NCI-H345 treated with DMSO at 0.1 percent for 48 hours (cell line): ENCODE results near the gene CMAS.
A peak's percentile ranks its signal among the peaks of the same experiment; 100 is the strongest.
"Not testable (repeated sequence)": the region's sequence is repeated elsewhere in the genome, so short reads cannot be mapped to it uniquely, and the experiment has no call there.

ENCODE experiments used
- DNase-seq: peaks from one replicate; lab custom pipeline; 2025; ENCODE audit not compliant: unreplicated experiment; lab: John Stamatoyannopoulos, UW

CMAS gene

DNA sequence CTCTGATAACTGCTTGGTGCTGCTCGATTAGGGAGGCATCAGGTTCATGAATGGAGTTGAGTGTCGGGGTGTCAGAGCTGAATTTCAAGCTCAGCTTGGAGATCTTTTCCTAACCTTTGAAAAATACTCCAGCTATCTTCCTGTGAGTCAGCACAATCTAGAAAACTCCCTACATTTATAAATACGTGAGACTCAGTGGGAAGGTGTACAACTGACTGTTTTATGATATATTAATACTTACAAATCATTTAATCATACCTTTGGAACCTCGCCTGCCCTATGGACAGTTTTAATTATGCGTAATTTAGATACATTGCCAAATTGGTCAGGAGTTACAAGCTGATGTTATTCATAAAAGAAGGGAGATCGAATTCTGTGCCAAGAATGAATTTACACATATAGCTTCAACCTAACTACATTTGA is 961 bp downstream of the CMAS start:
- DNase-seq, result no peak

DNA sequence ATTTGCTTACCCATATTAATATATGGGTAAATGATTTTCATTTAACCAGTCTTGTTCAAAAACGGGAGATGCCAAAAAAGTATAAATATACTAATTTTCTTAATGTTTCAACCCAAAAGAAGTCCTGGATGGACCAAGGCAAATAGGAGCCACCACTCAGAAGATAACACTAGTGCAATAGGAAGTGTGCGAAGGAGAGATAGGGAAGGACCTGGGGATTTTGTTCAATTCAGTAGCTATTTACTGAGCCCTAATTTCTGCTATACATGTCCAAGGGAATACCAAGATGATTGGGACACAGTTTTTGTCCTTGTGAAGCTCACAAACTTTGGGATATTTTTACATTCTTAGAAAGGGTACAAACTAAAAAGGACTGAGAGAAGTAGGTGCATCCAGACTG is 1.5 kb downstream of the CMAS start:
- DNase-seq, result no peak

DNA sequence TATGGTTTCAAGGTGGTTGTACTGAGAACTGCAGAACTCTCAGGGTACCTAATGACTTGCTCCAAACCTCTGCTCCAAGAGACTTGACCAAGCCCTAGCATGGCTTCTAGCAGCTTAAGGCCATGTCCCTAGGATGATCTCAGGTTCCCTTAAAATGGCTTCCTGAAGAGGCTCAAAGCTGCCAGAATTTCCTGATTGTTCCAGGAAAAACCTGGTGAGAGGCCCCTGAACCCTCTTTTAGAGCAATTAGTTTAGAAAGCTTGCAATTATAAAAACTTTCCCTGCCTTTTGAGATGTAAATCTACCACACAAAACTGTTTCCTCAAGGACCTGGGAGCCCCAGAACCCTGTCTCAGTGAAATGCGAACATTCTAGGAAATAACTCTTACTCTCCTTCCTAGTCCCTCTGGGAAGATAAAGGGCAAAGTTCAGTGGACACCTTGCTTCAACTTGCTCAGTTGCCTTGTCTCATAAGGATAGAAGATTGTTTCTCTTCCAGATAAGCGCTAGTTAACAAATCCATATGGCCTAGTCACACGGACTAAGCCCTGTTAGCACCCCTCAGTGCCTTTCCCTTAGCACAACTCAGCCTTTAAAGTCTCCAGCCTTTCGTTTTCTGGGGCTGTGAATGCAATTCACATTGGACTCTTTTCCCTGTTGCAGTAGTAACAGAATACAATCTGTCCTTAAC is 2.5 kb downstream of the CMAS start:
- no peak for DNase-seq

DNA sequence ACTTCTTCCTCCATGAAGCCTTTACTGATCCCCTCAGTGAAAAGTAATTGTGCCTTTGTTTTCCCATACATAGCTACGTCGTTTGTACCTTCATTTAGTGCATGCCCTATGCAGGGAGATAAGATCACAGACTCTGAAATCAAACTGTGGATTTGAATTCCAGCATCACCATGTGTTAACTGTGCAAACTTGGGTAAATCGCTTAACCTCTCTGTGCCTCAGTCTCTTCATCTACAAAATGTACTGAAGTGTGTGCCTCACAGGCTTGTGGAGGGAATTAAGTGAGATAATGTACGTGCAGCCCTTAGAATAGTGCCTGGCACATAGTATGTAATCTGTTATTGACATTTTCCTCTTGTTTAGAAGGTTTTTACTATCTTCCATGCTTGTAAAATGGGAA is 4.1 kb downstream of the CMAS start:
- no peak for DNase-seq

DNA sequence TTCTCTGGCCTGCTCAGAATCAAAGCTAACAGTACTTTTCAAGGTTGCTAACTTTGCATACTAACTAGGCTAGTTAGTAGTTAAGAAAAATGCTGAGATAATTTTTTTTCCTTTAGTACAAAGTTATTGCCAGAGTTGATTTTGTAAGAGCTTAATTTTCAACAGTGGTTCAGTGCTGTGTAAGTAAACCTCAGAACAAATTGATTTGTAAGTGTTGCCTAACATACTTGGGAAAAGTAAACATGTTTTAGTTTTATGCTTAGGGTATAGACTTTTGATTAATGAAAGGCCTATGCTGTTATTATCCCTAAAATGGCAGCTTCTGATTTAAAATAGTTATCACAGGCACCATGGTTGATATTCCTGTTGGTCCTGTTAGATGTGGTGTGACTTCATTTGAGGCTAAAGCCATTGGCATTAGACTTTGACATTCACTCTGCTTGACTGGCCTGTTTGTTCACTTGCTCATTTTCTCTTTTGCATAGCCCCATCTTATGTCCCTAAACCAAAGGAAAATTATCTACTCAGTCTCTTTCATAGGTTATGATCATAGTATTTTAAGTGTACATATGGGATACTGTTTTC is 5.2 kb downstream of the CMAS start:
- no peak for DNase-seq

DNA sequence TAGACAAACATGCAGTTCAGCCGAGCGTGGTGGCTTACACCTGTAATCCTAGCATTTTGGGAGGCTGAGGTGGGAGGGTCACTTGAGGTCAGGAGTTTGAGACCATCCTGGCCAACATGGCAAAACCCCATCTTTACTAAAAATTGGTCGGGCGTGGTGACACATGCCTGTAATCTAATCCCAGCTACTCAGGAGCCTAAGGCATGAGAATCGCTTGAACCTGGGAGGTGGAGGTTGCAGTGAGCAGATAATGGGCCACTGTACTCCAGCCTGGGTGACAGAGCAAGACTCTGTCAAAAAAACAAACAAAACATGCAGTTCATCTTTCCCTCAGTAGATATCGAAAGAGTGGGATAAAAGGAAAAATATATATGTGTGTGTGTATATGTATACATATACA is 7.0 kb downstream of the CMAS start:
- not testable (repeated sequence) for DNase-seq

DNA sequence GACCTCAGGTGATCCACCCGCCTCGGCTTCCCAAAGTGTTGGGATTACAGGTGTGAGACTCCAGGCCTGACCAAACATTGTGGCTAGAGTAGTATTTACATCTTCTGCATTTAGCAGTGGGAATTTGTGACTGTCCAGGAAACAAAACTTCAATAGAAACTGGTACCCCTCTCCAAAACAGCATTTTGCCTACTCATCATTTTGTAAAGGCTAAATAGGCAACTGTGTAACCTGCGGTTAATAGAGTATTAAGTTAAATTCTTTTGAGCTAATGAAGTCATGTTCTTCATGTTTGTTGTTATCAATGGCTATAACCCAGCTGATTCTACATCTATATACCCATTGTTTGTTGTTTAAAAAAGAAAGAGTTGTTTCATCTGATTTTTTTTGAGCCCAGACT is 8.1 kb downstream of the CMAS start:
- DNase-seq, result no peak

DNA sequence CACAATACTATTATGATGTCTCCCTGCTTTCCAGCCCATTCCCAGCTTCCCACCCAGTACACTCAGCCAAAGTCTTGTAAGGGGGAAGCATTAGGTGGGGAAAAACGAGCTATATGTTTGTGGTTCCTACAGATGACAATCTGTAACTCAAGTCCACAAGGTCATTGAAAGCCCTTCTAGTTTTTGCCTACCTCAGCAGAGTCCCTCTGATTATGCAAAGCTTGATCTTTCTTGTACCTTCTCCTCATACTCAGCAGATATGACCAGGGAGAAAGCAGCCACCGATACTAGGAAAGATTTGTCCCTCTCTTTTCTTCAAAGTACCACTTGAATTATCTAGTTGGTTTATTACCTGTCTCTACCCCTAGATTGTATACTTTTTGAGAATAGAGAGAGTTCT is 10.6 kb downstream of the CMAS start:
- DNase-seq, result no peak

DNA sequence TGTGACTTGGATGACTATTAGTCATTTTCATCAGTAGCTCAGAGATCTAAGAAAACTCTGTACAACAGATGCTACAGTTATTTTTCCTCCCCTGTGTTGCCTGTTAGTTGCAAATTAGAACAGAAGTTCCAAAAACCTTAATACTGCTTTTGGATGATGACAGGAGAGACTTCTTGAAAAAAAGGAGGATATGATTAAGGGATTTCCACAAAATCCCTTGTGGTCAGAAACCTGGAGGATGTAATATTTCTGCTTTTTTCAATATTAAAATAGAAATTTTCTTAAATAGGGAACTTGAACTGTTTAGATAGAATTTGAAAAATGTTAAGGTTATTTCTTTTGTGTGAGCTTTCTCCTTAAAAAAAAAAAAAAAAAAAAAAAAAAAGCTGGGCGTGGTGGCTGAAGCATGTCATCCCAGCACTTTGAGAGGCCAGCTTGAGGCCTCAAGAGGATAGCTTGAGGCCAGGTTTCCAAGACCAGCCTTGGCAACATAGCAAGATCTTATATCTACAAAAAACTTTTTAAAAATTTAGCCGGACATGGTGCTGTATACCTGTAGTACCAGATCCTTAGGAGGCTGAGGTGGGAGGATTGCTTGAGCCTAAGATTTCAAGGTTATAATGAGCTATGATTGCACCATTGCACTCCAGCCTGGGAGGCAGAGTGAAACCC is 14.1 kb downstream of the CMAS start:
- no peak for DNase-seq

DNA sequence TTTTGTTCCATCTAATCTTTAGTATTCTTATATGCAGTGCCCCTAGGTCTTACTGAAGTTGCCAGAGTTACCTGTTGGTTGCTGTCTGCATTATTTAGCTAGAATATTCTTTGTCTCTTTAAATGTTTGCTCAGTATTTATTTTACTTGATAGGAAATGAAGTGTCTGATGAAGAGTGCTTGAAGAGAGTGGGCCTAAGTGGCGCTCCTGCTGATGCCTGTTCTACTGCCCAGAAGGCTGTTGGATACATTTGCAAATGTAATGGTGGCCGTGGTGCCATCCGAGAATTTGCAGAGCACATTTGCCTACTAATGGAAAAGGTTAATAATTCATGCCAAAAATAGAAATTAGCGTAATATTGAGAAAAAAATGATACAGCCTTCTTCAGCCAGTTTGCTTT is 18.9 kb downstream of the CMAS start:
- DNase-seq, result peak; percentile 22

DNA sequence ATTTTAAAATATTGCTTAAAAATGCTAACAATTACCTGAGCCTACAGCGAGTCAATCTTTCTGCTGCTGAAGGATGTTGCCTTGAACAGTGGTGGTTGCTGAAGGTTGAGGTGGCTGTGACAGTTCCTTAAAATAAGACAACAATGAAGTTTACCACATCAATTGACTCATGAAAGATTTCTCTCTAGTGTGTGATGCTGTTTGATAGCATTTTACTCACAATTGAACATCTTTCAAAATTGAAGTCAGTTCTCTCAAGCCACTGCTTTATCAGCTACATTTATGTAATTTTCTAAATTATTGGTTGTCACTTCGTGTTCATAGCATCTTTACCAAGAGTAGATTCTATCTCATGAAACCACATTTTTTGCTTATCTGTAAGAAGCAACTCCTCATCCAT is 20.3 kb downstream of the CMAS start:
- DNase-seq, result no peak

DNA sequence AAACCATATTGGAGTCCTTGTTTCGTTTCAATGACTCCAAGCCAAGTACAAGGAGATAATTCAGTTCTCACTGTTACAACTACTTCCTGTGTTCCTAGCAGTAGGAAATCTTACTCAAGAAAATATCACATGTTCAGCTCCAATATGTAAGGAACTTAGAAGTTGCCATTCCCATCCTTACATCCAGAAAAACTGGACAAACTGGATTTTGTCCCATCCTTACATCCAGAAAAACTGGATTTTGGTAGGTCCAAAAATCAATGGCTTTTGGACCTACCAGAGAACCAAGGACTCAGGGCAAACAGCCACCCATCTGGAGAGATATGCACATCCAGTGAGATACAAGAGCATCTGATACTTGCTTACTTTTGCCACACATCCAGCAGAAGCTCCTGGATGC is 23.8 kb downstream of the CMAS start:
- DNase-seq, result no peak

DNA sequence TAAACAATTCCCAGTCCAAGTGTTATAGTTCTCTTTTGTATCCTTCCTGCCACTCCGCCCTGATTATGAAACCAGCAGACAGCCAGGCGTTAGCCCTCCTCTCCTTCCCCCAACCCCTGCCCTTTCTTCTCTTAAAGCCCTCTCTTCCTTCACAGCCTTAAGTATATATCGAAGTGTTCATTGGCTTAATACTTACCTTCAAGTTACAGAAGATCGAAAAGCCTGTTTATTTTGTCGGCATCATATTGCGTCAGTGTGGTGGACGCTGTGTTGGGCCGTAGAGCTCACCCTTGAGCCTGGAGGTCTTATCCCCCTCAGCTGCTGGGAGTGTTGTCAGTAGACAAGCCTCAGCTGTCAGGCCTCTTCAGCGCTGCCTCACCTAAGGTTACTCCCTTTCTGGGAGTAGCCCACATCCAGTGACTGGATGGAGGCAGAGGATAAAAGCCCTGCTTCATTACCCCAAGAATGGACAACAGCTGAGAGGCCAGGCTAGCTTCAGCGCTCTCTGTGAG is 36.2 kb downstream of the CMAS start:
- no peak for DNase-seq

DNA sequence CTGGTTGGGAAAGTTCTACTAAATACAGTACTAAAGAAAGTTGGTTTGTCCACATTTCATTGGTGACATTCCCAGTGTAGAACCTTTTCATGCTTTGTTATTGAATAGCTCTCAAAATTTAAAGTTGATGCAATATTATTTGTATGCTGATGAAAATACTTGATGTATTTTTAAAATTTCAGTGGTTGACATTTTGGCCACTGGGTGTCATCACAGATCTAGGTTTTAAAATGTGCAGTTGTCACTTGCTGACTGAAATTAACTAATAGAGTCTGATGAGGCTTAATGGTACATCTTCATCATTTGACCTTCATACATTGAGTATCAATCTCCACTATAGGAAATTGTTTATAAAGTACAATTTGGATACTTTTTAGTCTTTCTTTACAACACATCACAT is 37.1 kb downstream of the CMAS start:
- DNase-seq, result no peak

DNA sequence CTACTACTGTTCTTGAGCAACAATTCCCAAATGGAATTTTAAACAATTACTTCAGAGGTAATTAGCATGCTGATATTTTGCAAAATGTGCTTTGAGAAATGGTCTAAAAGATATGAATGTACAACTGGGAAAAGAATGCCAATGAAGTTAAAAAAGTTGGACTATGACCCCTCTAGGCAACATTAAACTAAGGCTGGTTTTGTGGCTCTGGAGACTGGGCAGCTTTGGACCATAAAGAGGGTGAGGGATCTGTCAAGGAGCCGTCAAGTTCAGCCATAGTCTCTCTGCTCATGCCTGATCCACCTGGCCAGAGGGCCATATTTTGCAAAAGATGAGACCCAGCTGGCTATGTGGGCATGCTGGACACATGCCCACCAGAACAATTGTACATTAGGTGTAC is 38.8 kb downstream of the CMAS start:
- no peak for DNase-seq

DNA sequence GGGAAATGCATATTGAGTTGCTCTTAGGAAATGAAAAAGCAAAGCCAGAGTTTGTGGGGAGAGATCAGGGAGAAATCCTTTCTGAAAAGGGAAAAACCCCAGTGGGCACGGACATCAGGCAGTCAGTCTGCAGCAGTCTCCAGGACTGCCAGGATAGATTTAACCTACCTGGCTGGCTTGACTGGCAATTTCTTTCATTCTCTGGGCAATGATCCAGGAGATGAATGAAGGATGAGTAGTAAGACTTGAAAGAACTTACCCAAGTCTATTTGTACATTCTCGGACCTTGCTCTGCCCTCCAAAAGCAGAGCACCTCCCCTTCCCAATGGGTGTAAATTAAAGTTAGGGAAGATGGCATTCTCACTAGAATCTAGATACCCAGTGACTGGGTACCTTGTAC is 42.9 kb downstream of the CMAS start:
- DNase-seq, result no peak

DNA sequence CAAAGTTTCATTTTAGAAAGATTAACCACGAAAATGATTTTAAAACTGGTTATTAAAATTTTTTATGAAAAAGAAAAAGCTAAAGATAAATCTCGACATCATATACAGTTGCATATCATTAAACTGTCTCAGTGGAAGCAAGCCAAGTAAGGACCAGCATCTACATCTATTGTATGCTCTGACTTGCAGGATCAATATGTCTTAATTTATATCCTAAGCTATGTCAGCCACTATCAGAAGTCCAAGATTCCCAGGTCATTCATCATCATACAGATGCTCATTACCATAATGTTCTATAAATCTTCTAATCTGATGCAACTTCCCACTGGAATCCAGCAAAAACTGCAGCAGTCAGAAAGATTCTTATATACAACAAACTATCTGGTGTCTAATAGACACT is 43.5 kb downstream of the CMAS start:
- no peak for DNase-seq

DNA sequence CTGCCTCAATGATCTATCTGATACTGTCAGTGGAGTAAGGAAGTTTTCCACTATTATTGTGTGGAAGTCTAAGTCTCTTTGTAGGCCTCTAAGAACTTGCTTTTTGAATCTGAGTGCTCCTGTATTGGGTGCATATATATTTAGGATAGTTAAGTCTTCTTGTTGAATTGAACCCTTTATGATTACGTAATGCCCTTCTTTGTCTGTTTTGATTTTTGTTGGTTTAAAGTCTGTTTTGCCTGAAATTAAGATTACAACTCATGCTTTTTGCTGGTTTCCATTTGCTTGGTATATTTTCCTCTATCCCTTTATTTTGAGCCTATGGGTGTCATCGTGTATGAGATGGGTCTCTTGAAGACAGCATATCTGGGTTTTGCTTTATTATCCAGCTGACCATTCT is 53.0 kb downstream of the CMAS start:
- DNase-seq, result not testable (repeated sequence)

DNA sequence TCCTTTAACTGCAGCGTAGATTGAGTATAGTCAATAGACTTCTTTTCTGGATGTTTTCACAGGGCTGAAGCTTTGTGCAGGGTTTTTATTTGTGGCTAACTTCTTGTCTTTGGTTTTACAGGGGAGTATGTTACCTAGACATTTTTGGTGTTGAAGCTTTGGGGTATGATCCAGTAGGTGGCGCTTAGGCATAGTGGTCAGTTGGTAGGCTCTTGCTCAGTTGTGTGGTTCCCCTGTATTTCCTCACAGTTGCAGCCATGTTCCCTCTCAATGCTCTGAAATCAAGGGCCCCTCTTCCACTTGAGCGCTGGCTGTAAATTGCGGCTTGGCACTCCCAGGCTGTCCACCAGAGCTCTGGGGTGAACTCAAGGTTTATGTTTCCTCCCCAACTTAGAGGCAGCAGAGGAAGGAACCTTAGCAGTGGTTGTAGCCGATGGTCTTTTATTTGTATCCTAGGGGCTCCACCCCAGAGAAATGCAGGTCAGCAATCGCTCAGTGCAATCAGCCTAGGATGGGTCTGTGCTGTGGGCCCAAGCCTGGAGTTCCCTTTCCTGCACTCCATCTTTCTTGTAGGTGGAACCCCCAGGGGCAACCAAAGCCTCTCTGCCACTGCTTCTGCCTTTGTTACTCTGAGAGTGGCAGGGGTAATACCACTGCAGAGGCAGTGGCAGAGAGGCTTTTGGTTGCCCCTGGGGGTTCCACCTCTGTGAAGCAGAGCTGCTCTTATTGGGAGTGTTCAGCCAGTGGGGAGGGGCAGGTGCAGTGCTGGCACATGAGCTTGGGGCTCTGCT is 55.1 kb downstream of the CMAS start:
- no peak for DNase-seq

DNA sequence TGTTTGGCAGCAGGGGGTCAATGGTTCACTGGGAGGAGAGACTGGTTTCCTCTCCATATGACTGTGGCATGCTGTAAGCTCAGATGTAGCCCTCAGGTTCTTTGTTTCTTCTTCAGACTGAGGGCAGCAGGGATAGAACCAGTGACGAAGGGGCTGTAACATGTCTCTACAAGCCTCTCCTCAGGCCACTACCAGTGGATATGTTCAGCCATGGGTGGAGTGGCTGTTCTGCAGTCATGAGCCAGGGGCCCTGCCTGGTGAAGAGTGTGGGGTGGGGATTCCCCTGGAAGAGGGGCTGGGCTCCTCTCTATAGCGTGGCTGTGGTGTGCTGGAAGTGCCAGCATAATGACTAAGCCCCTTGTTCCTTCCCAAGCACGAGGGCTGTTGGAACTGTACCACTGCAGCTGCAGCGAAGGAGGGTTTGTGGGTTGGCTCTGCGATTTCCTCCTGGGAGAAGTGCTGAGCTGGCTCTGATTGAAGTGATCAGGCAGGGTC is 55.8 kb downstream of the CMAS start:
- no peak for DNase-seq

DNA sequence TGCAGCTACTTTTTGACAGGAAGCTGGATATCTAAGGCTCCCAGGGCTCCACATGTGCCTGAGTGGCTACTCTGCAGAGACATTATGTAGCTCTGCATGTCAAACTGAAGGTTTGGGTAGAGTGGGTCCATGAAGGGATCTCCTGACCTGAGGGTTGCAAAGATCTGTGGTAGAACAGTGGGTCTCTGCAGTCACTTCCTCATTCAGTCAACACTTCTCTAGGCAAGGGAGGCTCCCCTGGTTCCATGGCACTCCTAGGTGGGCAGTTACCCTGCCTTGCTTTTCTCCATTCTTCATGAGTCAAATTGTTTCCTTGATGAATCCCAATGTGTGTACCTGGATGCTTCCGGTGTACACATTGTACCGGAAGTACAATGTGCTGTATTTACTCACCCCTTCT is 57.4 kb downstream of the CMAS start:
- DNase-seq, result no peak
